ENCODE results near the gene ATP1B1.

ATP1B1 gene

DNA sequence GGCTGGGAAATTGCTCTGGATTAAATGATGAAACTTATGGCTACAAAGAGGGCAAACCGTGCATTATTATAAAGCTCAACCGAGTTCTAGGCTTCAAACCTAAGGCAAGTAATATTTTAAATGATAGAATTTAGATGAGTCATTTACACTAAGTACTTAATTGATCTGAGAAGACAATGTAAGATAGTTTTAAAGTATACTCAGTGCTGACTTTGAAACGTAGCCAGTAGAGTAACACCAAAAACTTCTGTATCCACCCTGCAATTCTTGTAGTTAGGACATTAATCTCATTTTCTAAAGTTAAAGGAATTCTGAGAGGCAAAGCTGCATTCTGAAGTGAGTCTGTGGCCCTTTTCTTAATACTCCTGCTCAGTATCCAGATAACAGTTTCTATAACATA lies 20.8 kb downstream of the ATP1B1 start:
- Histone ChIP-seq H3K27me3 (ENCODE audit: low read depth) (no peaks in the 10 kb centered on the region), H3K9me3 (no peaks in the 10 kb centered on the region), H3K4me1 (no peaks in the 10 kb centered on the region), H3K4me3 (no peak overlapping the region), H3K36me3 (replicated peaks) (peaks cover 57% of the 10 kb centered on the region)
- DNase-seq (ENCODE audit: low spot score in 2 of 2): no peak
- in situ Hi-C loops (cut with MboI; ENCODE audit: low sequenced_read_pairs): no loop called here

- H3K9me3 ChIP-seq: no peaks in the 10 kb centered on the region
- in situ Hi-C loops (cut with MboI; ENCODE audit: low sequenced_read_pairs): no loop called here
- no peak for DNase-seq (ENCODE audit: low spot score in 2 of 2)
- H3K4me3 ChIP-seq: no peak overlapping the region
- no peaks in the 10 kb centered on the region for H3K27me3 ChIP-seq (ENCODE audit: low read depth)
- H3K4me1 ChIP-seq: peaks cover under 1% of the 10 kb centered on the region; the same call in 1 of the 2 replicates
- H3K36me3 ChIP-seq (replicated peaks): peaks cover 65% of the 10 kb centered on the region
Measured at GRCh38 chr1:169128562-169128961, 22.1 kb downstream of the ATP1B1 start.

GRCh38 chr1:169129109-169129784 lies 22.8 kb downstream of the ATP1B1 start:
- Histone ChIP-seq H3K9me3 (no peaks in the 10 kb centered on the region), H3K4me3 (no peak overlapping the region), H3K27me3 (ENCODE audit: low read depth) (no peaks in the 10 kb centered on the region), H3K36me3 (replicated peaks) (peaks cover 63% of the 10 kb centered on the region), H3K4me1 (peaks cover 3% of the 10 kb centered on the region; the same call in 1 of the 2 replicates)
- in situ Hi-C loops (cut with MboI; ENCODE audit: low sequenced_read_pairs): no loop called here
- DNase-seq (ENCODE audit: low spot score in 2 of 2): no peak

- in situ Hi-C loops (cut with MboI; ENCODE audit: low sequenced_read_pairs): no loop called here
- peaks cover 3% of the 10 kb centered on the region; the same call in 1 of the 2 replicates for H3K4me1 ChIP-seq
- DNase-seq (ENCODE audit: low spot score in 2 of 2): no peak
Measured at GRCh38 chr1:169130683-169131082, 24.2 kb downstream of the ATP1B1 start.

DNA sequence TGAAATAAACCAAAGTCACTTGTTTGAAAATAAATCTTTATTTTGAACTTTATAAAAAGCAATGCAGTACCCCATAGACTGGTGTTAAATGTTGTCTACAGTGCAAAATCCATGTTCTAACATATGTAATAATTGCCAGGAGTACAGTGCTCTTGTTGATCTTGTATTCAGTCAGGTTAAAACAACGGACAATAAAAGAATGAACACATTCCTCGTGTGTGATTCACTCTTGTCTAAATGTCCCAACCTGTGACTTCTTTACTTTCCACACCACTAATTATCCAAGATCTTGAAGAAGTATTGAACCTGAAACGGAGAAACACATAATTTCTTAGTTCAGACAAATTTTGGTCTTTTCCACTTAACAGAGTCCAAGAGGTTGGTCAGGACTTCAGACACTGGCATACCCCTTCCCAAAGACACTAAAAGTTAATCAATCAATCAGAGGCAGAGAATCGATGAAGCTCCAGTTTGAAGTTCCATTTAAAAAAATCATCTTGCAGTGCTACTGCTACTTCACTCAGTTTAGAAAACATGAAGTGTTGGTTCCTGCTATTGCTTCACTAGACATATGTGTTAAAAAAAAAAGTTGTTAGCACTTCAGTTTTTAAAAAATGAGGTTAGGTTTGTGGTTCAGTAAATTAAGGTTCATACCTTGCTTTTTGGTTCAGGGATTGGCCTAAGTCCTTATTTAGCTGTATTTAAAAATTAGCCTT lies 26.2 kb downstream of the ATP1B1 start:
- in situ Hi-C loops (cut with MboI; ENCODE audit: low sequenced_read_pairs): no loop called here
- Histone ChIP-seq H3K4me1 (peaks cover 3% of the 10 kb centered on the region; the same call in 1 of the 2 replicates), H3K36me3 (replicated peaks) (peaks cover 34% of the 10 kb centered on the region), H3K4me3 (no peak overlapping the region), H3K9me3 (no peaks in the 10 kb centered on the region), H3K27me3 (ENCODE audit: low read depth) (no peaks in the 10 kb centered on the region)
- DNase-seq (ENCODE audit: low spot score in 2 of 2): no peak

More at GRCh38 chr1:169130683-169131082, 24.2 kb downstream of the ATP1B1 start:
- Histone ChIP-seq H3K9me3 (no peaks in the 10 kb centered on the region), H3K4me3 (no peak overlapping the region), H3K36me3 (replicated peaks) (peaks cover 50% of the 10 kb centered on the region), H3K27me3 (ENCODE audit: low read depth) (no peaks in the 10 kb centered on the region)

DNA sequence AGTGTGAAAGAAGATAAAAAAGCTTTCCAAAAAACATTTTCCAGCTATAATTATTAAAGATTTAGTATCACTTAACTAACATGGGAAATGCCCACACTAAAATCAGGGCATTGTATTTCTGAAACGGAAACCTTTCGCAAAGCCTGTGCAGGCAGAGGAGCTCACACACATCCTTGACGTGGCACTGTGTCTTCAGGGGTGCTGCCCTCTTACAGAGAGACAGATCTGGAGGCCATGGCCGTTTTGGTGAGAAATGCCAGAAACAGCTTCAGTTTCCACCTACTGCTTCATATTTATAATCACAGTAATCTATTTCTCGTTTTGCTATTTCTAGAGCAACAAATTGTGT lies 26.7 kb downstream of the ATP1B1 start:
- H3K36me3 ChIP-seq (replicated peaks): peaks cover 30% of the 10 kb centered on the region
- H3K4me1 ChIP-seq: peaks cover 3% of the 10 kb centered on the region; the same call in 1 of the 2 replicates
- no peak for DNase-seq (ENCODE audit: low spot score in 2 of 2)
- in situ Hi-C loops (cut with MboI; ENCODE audit: low sequenced_read_pairs): no loop called here
- H3K27me3 ChIP-seq (ENCODE audit: low read depth): no peaks in the 10 kb centered on the region
- no peaks in the 10 kb centered on the region for H3K9me3 ChIP-seq
- H3K4me3 ChIP-seq: no peak overlapping the region

DNA sequence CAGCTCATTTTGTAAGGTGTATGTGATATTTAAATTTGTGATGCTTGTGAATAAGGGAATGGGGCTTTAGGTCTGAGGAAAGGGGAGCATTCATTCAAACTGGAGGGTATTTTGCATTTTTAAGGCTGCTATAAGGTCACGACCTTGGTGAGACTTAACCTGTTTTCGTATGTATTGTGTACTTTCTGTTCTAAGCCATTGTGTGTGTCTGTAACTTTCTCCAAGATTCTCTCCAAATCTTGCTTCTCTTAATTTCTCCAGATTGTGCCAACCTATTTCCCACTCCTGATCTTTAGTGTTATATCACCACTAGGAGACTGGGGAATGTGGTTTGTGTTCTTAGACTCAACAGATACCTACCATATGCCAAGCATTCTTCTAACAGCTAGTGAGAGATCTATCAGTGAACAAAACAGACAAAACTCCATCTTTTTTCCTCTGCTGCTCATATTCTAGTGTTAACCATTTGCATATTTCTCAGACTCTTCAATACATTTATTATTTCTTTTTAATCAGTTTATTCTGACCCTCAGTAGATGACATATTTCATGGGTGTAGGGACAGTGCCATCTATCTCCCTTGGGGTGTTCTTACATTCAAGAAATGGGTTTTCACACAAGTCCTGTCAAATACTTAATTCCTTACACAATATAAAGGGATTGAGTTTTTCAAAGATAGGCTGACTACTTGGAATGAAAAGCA lies 27.5 kb downstream of the ATP1B1 start:
- Histone ChIP-seq H3K9me3 (no peaks in the 10 kb centered on the region), H3K4me3 (no peak overlapping the region), H3K36me3 (replicated peaks) (peaks cover 26% of the 10 kb centered on the region), H3K27me3 (ENCODE audit: low read depth) (no peaks in the 10 kb centered on the region), H3K4me1 (peaks cover 3% of the 10 kb centered on the region; the same call in 1 of the 2 replicates)
- in situ Hi-C loops (cut with MboI; ENCODE audit: low sequenced_read_pairs): no loop called here
- DNase-seq (ENCODE audit: low spot score in 2 of 2): no peak

- Histone ChIP-seq H3K4me1 (peaks cover 3% of the 10 kb centered on the region; the same call in 1 of the 2 replicates), H3K4me3 (no peak overlapping the region), H3K36me3 (replicated peaks) (peaks cover 8% of the 10 kb centered on the region), H3K27me3 (ENCODE audit: low read depth) (no peaks in the 10 kb centered on the region), H3K9me3 (no peaks in the 10 kb centered on the region)
- DNase-seq (ENCODE audit: low spot score in 2 of 2): no peak
- in situ Hi-C loops (cut with MboI; ENCODE audit: low sequenced_read_pairs): no loop called here
Measured at GRCh38 chr1:169137357-169137756, 30.9 kb downstream of the ATP1B1 start.

DNA sequence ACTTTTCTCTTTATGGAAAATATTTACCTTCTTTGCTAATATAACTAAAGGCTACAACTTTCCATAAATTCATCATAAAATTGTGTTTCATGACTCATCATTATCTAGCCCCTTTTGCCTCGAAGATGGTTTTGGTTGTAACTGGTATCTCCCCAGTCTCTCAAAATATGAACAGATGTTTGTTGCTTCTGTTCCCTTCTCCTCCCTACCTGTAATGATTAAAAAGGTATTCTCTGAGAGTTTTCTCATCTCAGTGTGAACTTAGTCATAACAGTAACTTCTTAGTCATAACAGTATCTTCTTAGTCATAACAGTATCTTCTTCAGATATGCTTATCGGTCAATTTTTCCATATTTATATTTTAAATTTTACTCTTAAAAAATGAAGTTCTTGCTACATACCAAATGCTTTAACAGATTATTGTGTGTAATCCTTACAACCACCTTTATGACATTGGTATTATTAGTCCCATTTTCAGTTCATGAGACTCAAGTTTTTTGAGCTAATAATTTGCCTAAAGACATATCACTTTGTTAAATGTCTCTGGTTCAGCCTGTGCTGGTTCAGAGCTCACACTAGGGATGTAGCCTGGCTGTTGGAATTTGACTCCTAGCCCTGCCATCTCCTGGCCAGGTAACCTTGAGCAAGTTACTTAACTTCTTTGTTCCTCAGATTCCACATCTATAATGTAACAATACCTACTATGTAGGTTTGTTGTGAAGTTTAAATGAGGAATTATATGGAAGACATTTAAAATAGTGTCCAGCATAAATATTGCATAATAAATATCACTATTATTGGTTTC lies 32.6 kb downstream of the ATP1B1 start:
- H3K36me3 ChIP-seq (replicated peaks): no peaks in the 10 kb centered on the region
- no peak for DNase-seq (ENCODE audit: low spot score in 2 of 2)
- no peaks in the 10 kb centered on the region for H3K27me3 ChIP-seq (ENCODE audit: low read depth)
- no peaks in the 10 kb centered on the region for H3K9me3 ChIP-seq
- H3K4me3 ChIP-seq: no peak overlapping the region
- no peaks in the 10 kb centered on the region for H3K4me1 ChIP-seq
- in situ Hi-C loops (cut with MboI; ENCODE audit: low sequenced_read_pairs): no loop called here

- H3K4me1 ChIP-seq: no peaks in the 10 kb centered on the region
Measured at GRCh38 chr1:169141356-169141755, 34.9 kb downstream of the ATP1B1 start.

GRCh38 chr1:169142129-169142528 lies 35.6 kb downstream of the ATP1B1 start:
- in situ Hi-C loops (cut with MboI; ENCODE audit: low sequenced_read_pairs): no loop called here
- no peaks in the 10 kb centered on the region for H3K36me3 ChIP-seq (replicated peaks)
- H3K4me3 ChIP-seq: no peak overlapping the region
- H3K4me1 ChIP-seq: no peaks in the 10 kb centered on the region
- H3K27me3 ChIP-seq (ENCODE audit: low read depth): no peaks in the 10 kb centered on the region
- DNase-seq (ENCODE audit: low spot score in 2 of 2): no peak
- no peaks in the 10 kb centered on the region for H3K9me3 ChIP-seq

More at GRCh38 chr1:169141356-169141755, 34.9 kb downstream of the ATP1B1 start:
- Histone ChIP-seq H3K36me3 (replicated peaks) (no peaks in the 10 kb centered on the region), H3K27me3 (ENCODE audit: low read depth) (no peaks in the 10 kb centered on the region), H3K9me3 (no peaks in the 10 kb centered on the region), H3K4me3 (no peak overlapping the region)
- in situ Hi-C loops (cut with MboI; ENCODE audit: low sequenced_read_pairs): no loop called here
- no peak for DNase-seq (ENCODE audit: low spot score in 2 of 2)

DNA sequence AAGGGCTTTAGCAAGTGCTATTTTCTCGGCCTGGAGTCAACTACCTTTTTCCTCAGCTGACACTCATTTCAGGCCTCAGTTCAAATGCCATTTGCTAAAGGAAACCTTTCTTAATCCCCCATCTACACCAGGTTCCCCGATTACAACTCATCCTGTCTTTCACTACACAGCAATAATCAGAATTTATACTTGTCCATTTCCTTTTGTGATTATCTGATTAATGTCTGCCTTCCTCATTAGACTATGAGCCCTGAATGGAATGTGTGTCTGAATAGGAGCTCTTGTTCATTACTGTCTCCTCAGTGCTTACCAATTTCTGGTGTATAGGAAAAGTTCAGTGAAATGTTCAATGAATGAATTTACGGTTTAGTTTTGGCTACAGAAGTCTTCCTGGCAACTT lies 36.9 kb downstream of the ATP1B1 start:
- H3K4me1 ChIP-seq: no peaks in the 10 kb centered on the region
- H3K27me3 ChIP-seq (ENCODE audit: low read depth): no peaks in the 10 kb centered on the region
- DNase-seq (ENCODE audit: low spot score in 2 of 2): no peak
- H3K4me3 ChIP-seq: no peak overlapping the region
- H3K36me3 ChIP-seq (replicated peaks): no peaks in the 10 kb centered on the region
- in situ Hi-C loops (cut with MboI; ENCODE audit: low sequenced_read_pairs): no loop called here
- H3K9me3 ChIP-seq: no peaks in the 10 kb centered on the region

DNA sequence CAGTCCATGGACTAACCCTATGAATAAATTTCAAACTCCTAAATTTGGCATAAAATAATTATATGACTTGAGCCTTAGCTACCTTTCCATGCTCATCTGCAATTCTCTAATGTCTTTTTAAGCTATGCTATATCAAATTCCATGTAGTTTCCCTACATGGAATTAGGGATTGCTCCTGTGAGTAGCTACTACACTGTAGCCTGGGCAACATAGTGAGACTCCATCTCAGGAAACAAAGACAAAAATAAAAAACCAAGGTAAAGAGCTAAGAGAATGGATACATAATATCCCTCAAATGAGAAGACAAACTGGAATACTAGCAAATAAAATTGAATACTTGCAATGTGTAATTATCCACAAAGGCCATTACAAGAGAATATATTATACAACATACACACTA lies 37.5 kb downstream of the ATP1B1 start:
- Histone ChIP-seq H3K4me1 (no peaks in the 10 kb centered on the region), H3K4me3 (no peak overlapping the region), H3K36me3 (replicated peaks) (no peaks in the 10 kb centered on the region), H3K27me3 (ENCODE audit: low read depth) (no peaks in the 10 kb centered on the region), H3K9me3 (no peaks in the 10 kb centered on the region)
- no peak for DNase-seq (ENCODE audit: low spot score in 2 of 2)
- in situ Hi-C loops (cut with MboI; ENCODE audit: low sequenced_read_pairs): no loop called here
